ENCODE results near the gene SELENOK.

SELENOK gene

DNA sequence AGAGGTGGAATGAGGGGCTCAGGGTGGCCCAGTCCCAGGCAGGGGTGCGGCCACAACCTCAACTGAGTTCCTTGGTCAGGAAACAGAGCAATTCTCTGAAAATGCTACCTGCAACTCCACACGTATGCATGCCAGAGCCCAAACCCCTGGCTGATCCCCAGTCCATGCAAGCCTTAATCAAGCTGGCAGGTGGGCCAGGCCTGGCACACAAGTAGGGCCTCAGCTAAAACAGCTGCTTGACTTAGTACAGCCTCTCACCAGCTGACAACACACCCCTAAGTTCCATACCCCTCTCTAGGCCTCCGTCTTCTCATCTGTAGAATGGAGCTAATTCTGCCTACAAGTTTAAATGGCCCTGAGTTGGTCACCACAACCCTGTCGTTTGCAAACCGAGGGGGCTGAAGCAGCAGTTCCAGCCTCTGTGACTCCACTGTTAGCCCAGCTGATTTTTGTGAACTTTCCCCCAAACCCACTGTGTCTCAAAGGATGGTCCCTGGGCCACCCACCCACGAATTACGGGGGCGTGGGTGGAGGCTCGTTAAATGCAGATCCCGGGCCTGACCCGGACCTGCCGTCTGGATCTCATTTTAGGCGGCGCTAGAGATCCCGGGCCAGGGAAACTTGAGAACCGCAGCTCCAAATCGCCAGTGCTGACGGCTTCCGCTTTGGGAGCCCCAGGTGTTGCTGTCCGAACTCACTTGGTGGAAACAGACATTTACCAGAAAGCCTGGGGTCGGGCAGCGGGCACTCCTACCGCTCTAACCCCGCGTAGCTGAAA, 46.4 kb downstream of the SELENOK start:
- peak overlapping the region; percentile 49 for H3K4me3 ChIP-seq (replicated peaks; ENCODE audit: low read depth, low read length)
- no peak for DNase-seq (ENCODE audit: extremely low read depth, low read depth)

DNA sequence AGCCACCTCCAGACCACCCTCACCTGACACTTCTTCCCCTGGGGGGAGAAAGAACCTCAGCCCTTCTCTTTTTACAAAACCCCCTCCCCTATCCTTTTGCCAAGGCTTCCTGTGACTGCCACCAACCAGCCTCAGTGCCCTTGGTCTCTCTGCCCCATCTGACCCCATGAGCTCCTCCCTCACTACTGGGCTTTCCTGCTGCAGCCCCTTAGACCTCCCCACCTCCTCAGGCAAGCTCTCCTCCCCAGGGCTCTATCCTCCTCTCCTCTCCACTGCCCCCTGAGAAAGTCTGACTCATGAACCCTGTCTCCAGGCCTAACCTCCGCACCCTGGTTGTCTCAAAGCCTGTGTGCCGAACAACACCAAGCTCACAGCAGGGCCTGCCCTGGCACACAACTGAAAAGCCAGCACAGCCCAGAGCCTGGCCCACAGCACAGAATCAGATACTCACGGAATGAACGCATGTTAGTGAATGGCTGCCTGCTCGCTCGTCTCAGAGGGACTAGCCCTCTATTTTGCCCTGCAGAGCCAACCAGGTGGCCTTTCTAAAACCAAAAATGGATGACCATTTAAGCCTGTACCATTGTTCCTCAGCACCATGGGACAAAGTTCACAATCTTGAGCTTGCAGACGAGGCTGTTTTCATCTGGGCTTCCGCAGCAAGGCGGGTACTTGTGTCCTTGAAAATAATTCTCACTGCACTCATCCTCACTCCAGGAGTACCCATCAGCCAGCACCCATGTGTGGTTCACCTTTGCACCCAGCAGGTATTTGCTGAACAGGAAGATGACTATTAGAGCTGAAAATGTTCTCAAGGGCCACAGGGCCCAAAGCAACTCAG, 47.2 kb downstream of the SELENOK start:
- H3K4me3 ChIP-seq (replicated peaks; ENCODE audit: low read depth, low read length): no peak overlapping the region
- TF ChIP-seq, protein P1, sequence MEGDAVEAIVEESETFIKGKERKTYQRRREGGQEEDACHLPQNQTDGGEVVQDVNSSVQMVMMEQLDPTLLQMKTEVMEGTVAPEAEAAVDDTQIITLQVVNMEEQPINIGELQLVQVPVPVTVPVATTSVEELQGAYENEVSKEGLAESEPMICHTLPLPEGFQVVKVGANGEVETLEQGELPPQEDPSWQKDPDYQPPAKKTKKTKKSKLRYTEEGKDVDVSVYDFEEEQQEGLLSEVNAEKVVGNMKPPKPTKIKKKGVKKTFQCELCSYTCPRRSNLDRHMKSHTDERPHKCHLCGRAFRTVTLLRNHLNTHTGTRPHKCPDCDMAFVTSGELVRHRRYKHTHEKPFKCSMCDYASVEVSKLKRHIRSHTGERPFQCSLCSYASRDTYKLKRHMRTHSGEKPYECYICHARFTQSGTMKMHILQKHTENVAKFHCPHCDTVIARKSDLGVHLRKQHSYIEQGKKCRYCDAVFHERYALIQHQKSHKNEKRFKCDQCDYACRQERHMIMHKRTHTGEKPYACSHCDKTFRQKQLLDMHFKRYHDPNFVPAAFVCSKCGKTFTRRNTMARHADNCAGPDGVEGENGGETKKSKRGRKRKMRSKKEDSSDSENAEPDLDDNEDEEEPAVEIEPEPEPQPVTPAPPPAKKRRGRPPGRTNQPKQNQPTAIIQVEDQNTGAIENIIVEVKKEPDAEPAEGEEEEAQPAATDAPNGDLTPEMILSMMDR (IDR thresholded peaks at IDR 0.05; ENCODE audit: low read depth, low read length, missing control alignments): no peak
- DNase-seq (ENCODE audit: extremely low read depth, low read depth): no peak

More for the DNA sequence above, 46.4 kb downstream of the SELENOK start:
- TF ChIP-seq, protein P1 (IDR thresholded peaks at IDR 0.05; ENCODE audit: low read depth, low read length, missing control alignments): peak; percentile 29

DNA sequence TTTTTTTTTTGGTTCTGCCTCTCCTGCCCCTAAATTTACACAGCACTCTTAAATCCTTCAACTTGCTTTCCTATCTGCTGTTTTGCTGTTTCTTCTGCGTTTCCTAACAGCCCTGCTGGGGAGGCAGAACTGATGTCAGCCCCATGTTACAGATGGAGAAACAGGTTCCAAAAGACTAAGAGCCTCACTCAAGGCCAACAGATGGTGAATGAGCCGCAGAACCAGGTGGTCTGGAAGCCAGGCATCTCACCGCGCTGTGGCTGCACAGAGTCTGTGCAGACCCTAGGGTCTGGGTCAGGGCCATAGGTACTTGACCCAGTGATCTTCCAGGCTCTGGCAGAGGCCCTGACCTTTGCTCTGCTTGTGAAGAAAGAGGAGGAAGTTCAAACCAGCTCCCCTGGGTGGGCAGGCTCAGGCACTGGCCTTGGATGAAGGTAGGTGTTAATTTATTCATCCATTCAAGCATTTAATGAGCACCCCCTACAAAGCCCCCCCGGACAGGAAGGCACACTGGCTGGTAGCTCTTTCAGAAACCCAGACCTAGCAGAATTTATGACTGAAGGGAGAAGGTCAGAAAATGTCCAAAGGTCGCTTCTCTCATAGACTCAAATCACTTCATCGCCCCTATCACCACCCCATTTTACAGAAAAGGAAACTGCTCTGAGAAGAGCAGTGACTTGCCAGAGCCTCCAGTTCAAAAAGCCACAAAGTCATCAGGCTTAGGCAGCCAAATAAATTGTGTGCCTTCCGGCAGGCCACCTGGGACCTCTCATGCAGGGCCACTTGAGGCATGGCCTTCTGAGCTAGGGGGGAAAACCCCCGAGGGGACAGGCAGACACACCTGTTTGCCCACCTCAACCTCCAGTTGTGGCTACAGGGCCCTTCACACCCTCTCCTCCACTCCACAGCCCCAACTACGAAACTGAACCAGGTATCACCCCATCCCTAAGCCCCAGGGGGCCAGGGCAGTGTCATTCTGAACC, 48.2 kb downstream of the SELENOK start:
- TF ChIP-seq, protein P1 (IDR thresholded peaks at IDR 0.05; ENCODE audit: low read depth, low read length, missing control alignments): no peak
- no peak overlapping the region for H3K4me3 ChIP-seq (replicated peaks; ENCODE audit: low read depth, low read length)
- no peak for DNase-seq (ENCODE audit: extremely low read depth, low read depth)

DNA sequence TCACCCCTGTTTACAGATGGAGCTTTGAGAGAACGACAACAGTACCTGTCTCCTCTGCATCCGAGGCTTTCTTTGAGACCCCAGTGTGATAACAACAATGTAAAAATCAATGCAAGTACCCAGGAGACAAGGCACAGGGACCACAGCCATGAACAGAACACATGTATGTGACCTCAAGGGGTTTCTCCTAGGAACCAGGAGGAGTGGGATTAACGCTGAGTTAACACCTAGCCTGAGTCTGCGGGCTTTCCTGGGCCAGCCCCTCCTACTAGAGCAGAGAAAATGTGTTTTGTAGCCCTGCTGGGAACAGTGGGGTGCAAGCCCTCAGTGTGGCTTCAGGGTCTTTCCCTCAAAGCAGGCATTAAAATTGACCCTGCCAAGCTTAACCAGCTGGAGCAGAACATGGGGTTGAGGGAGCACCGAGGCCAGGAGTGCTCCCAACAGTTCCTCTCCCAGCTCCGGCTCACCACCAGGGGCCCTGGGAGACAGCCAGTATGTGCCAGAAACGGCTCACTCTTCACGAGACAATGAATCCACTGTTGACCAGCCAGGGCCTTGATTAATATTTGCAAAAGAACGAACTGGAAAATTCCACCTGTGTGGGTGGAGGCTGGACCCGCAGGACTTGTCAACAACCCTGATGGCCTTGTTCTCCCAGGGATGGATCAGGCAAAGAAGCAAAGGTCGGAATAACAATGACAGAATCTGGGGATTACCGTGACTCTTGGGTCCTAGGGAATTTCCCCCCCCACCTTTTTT, 49.0 kb downstream of the SELENOK start:
- DNase-seq (ENCODE audit: extremely low read depth, low read depth): no peak
- TF ChIP-seq, protein P1 (IDR thresholded peaks at IDR 0.05; ENCODE audit: low read depth, low read length, missing control alignments): no peak
- no peak overlapping the region for H3K4me3 ChIP-seq (replicated peaks; ENCODE audit: low read depth, low read length)

DNA sequence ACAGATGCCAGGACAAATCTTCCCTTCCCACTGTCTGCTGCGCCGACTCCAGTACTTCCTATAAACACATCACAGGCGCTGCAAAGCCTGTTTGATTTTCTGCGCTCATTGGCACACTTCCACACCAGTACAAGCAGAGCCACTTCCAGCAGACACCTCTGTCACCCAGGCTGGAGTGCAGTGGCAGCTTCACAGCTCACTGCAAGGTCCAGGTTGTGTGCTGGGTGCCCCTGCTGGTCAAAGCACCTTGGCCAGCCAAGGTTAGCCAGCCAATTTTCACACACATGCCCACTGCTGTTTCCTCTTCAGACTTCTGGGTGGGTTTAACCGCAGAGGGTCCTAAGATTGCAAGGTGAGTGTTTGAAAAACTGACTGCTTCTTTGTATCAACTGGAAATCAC, 50.4 kb downstream of the SELENOK start:
- TF ChIP-seq, protein P1 (IDR thresholded peaks at IDR 0.05; ENCODE audit: low read depth, low read length, missing control alignments): no peak
- no peak overlapping the region for H3K4me3 ChIP-seq (replicated peaks; ENCODE audit: low read depth, low read length)
- no peak for DNase-seq (ENCODE audit: extremely low read depth, low read depth)

All from HFF-Myc (cell line).